HepG2 (cell line): ENCODE data around the gene DPEP1. TPM values are rescaled to one million over a fixed set of nuclear protein-coding genes. Genes with fewer than 3 reads are reported as not detected.

Source experiments
- BORCS8-MEF2B ChIP-seq: sonication (generic); formaldehyde crosslinking; IDR thresholded peaks from 2 replicates; pipeline ENCODE4 v1.8.0; 2022; ENCODE audit warnings: mild to moderate bottlenecking, missing genetic modification reagents
- ELF4 ChIP-seq: sonication (generic); formaldehyde crosslinking; IDR thresholded peaks from 2 replicates; pipeline ENCODE4 v1.5.0; 2020; ENCODE audit warnings: missing genetic modification reagents, mild to moderate bottlenecking, moderate library complexity, borderline replicate concordance
- HCFC1 ChIP-seq: fragments of 150-350 bp; IDR thresholded peaks from 2 replicates; pipeline ENCODE4 v1.6.1; 2014; ENCODE audit warnings: low read depth, low read length
- HNRNPUL1 ChIP-seq: fragments of 200-400 bp; formaldehyde crosslinking; IDR thresholded peaks from 2 replicates; pipeline ENCODE4 v1.6.1; 2017; ENCODE audit warnings: low read depth, mild to moderate bottlenecking, low read length, moderate library complexity
- ISX ChIP-seq: sonication (generic); formaldehyde crosslinking; conservative IDR thresholded peaks from 2 replicates; pipeline ENCODE4 v1.5.0; 2020; ENCODE audit warnings: missing genetic modification reagents
- SIN3A ChIP-seq: IDR thresholded peaks from 2 replicates; pipeline ENCODE4 v1.6.1; 2011; ENCODE audit warnings: low read depth, mild to moderate bottlenecking, control low read depth, low read length, borderline replicate concordance
- THYN1 ChIP-seq: sonication (generic); formaldehyde crosslinking; IDR thresholded peaks from 2 replicates; pipeline ENCODE4 v1.8.1; 2023; ENCODE audit warnings: low read depth, mild to moderate bottlenecking, moderate library complexity, missing genetic modification reagents, borderline replicate concordance
- ZBTB7B ChIP-seq: sonication (generic); formaldehyde crosslinking; IDR thresholded peaks from 2 replicates; pipeline ENCODE4 v1.4.0; 2020; ENCODE audit warnings: missing genetic modification reagents
- ZNF124 ChIP-seq: sonication (generic); formaldehyde crosslinking; IDR thresholded peaks from 2 replicates; pipeline ENCODE4 v1.4.0; 2020; ENCODE audit warnings: missing genetic modification reagents
- ZNF337 ChIP-seq: sonication (generic); formaldehyde crosslinking; IDR thresholded peaks from 2 replicates; pipeline ENCODE4 v1.5.1; 2020; ENCODE audit warnings: missing genetic modification reagents, low read depth, mild to moderate bottlenecking, borderline replicate concordance
- ZNF33B ChIP-seq: sonication (generic); formaldehyde crosslinking; IDR thresholded peaks from 2 replicates; pipeline ENCODE4 v1.5.1; 2020; ENCODE audit warnings: mild to moderate bottlenecking, missing genetic modification reagents
- ZNF563 ChIP-seq: sonication (generic); formaldehyde crosslinking; IDR thresholded peaks from 2 replicates; pipeline ENCODE4 v1.8.0; 2022; ENCODE audit warnings: mild to moderate bottlenecking, moderate library complexity, missing genetic modification reagents
- ZNF782 ChIP-seq: sonication (generic); formaldehyde crosslinking; IDR thresholded peaks from 2 replicates; pipeline ENCODE4 v1.4.0; 2020; ENCODE audit warnings: missing genetic modification reagents, mild to moderate bottlenecking, borderline replicate concordance
- ZNF883 ChIP-seq: sonication (generic); formaldehyde crosslinking; IDR thresholded peaks from 2 replicates; pipeline ENCODE4 v1.5.1; 2020; ENCODE audit warnings: mild to moderate bottlenecking, missing genetic modification reagents; ENCODE audit errors: not compliant biosample characterization
- ZSCAN21 ChIP-seq: sonication (generic); formaldehyde crosslinking; IDR thresholded peaks from 2 replicates; pipeline ENCODE4 v1.8.0; 2022; ENCODE audit warnings: mild to moderate bottlenecking, missing genetic modification reagents, moderate library complexity, borderline replicate concordance
- polyA plus RNA-seq, 8 experiments: library from polyadenylated mRNA; depleted of rRNA in 3 of 8; stranded (reverse) in 7 of 8; unstranded in 1 of 8; fragments of >200 nt; fragmentation: Illumina TruSeq in 4 of 8; extraction: Trizol in 4 of 8; gene quantifications; 2 replicates each; pipeline versions ENCODE4 v1.2.1 to v1.2.3, GENCODE V29; 2011 to 2016; ENCODE audit warnings: low read depth in 4 of 8, missing spikeins in 1 of 8, mixed read lengths in 1 of 8; ENCODE audit not compliant: insufficient read depth in 1 of 8
- total RNA-seq, 5 experiments: library from RNA; depleted of rRNA; stranded (reverse); fragments of >200 nt; fragmentation: Illumina TruSeq; extraction: Trizol; gene quantifications; 2 replicates each; pipeline ENCODE4 v1.2.3, GENCODE V29; 2016; ENCODE audit warnings: low read depth in 1 of 5
- TF ChIP-seq, protein P1 (sequence below): sonication (generic); formaldehyde crosslinking; IDR thresholded peaks from 2 replicates; pipeline ENCODE4 v1.5.1; 2020; ENCODE audit warnings: mild to moderate bottlenecking, missing genetic modification reagents, borderline replicate concordance
- TF ChIP-seq, protein P2 (sequence below): fragments of 450-650 bp; IDR thresholded peaks from 2 replicates; pipeline ENCODE4 v1.6.1; 2017
- TF ChIP-seq, protein P3 (sequence below): sonication (generic); formaldehyde crosslinking; IDR thresholded peaks from 2 replicates; pipeline ENCODE4 v1.4.0; 2020; ENCODE audit warnings: missing genetic modification reagents, mild to moderate bottlenecking, borderline replicate concordance
- TF ChIP-seq, protein P4 (sequence below): sonication (generic); formaldehyde crosslinking; IDR thresholded peaks from 2 replicates; pipeline ENCODE4 v1.5.0; 2020; ENCODE audit warnings: missing genetic modification reagents
- TF ChIP-seq, protein P5 (sequence below): sonication (generic); formaldehyde crosslinking; IDR thresholded peaks from 2 replicates; pipeline ENCODE4 v1.4.0; 2020; ENCODE audit warnings: low read depth, missing genetic modification reagents

DPEP1 gene
- total and polyA plus RNA-seq, 2 of the 13 experiments (the other 11 are each of a cell fraction or from before 2014, with no cell fraction given): 37.6 to 52.2 TPM

DNA sequence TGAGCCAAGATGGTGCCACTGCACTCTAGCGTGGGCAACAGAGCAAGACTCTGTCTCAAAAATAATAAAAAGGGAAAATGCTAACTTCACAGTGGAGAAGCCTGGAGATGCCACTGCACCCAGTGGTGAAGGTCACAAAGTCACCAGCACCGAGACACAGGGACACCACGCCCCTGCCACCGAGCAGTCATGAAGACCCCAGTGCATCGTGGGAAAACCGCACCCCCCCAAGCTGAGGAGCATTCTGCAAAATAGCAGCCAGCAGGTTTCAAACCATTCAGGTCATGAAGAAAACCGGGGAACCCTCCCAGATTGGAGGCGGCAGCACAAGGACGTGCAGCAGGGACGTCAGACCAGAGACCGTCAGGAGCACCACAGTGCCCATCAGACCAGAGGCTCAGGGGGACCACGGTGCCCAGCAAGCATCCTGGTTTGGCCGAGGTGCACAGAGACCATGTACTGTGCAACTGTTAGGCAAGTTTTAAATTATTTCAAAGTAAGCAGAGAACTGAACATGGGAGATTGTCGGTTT is 30.4 kb downstream of the DPEP1 start (continued):
- TF ChIP-seq, protein P1, sequence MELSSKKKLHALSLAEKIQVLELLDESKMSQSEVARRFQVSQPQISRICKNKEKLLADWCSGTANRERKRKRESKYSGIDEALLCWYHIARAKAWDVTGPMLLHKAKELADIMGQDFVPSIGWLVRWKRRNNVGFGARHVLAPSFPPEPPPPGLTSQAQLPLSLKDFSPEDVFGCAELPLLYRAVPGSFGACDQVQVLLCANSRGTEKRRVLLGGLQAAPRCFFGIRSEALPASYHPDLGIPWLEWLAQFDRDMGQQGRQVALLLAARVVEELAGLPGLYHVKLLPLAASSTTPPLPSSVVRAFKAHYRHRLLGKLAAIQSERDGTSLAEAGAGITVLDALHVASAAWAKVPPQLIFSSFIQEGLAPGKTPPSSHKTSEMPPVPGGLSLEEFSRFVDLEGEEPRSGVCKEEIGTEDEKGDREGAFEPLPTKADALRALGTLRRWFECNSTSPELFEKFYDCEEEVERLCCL (CRISPR knock-in tag): no peak
- TF ChIP-seq HCFC1 (no peak), ZNF337 (CRISPR knock-in tag) (no peak), ZNF33B (CRISPR knock-in tag) (no peak), HNRNPUL1 (no peak), ZNF563 (CRISPR knock-in tag) (no peak), SIN3A (no peak), BORCS8-MEF2B (CRISPR knock-in tag) (no peak), ZNF782 (no peak), ELF4 (no peak), ZNF124 (CRISPR knock-in tag) (no peak), ZSCAN21 (CRISPR knock-in tag) (no peak), THYN1 (CRISPR knock-in tag) (no peak), ISX (no peak), ZNF883 (CRISPR knock-in tag) (no peak), ZBTB7B (no peak)
- TF ChIP-seq, protein P2, sequence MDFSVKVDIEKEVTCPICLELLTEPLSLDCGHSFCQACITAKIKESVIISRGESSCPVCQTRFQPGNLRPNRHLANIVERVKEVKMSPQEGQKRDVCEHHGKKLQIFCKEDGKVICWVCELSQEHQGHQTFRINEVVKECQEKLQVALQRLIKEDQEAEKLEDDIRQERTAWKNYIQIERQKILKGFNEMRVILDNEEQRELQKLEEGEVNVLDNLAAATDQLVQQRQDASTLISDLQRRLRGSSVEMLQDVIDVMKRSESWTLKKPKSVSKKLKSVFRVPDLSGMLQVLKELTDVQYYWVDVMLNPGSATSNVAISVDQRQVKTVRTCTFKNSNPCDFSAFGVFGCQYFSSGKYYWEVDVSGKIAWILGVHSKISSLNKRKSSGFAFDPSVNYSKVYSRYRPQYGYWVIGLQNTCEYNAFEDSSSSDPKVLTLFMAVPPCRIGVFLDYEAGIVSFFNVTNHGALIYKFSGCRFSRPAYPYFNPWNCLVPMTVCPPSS: no peak
- TF ChIP-seq, protein P3, sequence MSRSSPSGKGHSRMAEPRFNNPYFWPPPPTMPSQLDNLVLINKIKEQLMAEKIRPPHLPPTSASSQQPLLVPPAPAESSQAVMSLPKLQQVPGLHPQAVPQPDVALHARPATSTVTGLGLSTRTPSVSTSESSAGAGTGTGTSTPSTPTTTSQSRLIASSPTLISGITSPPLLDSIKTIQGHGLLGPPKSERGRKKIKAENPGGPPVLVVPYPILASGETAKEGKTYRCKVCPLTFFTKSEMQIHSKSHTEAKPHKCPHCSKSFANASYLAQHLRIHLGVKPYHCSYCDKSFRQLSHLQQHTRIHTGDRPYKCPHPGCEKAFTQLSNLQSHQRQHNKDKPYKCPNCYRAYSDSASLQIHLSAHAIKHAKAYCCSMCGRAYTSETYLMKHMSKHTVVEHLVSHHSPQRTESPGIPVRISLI (CRISPR knock-in tag): no peak
- TF ChIP-seq, protein P4, sequence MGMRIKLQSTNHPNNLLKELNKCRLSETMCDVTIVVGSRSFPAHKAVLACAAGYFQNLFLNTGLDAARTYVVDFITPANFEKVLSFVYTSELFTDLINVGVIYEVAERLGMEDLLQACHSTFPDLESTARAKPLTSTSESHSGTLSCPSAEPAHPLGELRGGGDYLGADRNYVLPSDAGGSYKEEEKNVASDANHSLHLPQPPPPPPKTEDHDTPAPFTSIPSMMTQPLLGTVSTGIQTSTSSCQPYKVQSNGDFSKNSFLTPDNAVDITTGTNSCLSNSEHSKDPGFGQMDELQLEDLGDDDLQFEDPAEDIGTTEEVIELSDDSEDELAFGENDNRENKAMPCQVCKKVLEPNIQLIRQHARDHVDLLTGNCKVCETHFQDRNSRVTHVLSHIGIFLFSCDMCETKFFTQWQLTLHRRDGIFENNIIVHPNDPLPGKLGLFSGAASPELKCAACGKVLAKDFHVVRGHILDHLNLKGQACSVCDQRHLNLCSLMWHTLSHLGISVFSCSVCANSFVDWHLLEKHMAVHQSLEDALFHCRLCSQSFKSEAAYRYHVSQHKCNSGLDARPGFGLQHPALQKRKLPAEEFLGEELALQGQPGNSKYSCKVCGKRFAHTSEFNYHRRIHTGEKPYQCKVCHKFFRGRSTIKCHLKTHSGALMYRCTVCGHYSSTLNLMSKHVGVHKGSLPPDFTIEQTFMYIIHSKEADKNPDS (CRISPR knock-in tag): no peak
- TF ChIP-seq, protein P5, sequence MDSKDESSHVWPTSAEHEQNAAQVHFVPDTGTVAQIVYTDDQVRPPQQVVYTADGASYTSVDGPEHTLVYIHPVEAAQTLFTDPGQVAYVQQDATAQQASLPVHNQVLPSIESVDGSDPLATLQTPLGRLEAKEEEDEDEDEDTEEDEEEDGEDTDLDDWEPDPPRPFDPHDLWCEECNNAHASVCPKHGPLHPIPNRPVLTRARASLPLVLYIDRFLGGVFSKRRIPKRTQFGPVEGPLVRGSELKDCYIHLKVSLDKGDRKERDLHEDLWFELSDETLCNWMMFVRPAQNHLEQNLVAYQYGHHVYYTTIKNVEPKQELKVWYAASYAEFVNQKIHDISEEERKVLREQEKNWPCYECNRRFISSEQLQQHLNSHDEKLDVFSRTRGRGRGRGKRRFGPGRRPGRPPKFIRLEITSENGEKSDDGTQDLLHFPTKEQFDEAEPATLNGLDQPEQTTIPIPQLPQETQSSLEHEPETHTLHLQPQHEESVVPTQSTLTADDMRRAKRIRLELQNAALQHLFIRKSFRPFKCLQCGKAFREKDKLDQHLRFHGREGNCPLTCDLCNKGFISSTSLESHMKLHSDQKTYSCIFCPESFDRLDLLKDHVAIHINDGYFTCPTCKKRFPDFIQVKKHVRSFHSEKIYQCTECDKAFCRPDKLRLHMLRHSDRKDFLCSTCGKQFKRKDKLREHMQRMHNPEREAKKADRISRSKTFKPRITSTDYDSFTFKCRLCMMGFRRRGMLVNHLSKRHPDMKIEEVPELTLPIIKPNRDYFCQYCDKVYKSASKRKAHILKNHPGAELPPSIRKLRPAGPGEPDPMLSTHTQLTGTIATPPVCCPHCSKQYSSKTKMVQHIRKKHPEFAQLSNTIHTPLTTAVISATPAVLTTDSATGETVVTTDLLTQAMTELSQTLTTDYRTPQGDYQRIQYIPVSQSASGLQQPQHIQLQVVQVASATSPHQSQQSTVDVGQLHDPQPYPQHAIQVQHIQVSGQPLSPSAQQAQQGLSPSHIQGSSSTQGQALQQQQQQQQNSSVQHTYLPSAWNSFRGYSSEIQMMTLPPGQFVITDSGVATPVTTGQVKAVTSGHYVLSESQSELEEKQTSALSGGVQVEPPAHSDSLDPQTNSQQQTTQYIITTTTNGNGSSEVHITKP: no peak
